Suprapubic skin (tissue), 4 donors: ENCODE results near the gene GSTM1. TPM values are rescaled to one million over a fixed set of nuclear protein-coding genes. Genes with fewer than 3 reads are reported as not detected.
A peak's percentile ranks its signal among the peaks of the same experiment; 100 is the strongest.

Source experiments
- DNase-seq, 2 donors: peaks; one replicate each; pipeline ENCODE4 v3.0.0-alpha.2; 2019; ENCODE audit warnings: low spot score in 2 of 2
- H3K27ac ChIP-seq: fragments of 200-600 bp; sonication (generic); one replicate; pipeline ENCODE4 v1.5.1; 2019
- H3K27me3 ChIP-seq: fragments of 200-600 bp; sonication (generic); one replicate; pipeline ENCODE4 v1.5.1; 2019
- H3K36me3 ChIP-seq: fragments of 200-600 bp; sonication (generic); one replicate; pipeline ENCODE4 v1.5.1; 2019
- H3K4me1 ChIP-seq: fragments of 200-600 bp; sonication (generic); one replicate; pipeline ENCODE4 v1.5.1; 2019
- H3K4me3 ChIP-seq: fragments of 200-600 bp; sonication (generic); one replicate; pipeline ENCODE4 v1.5.1; 2019; ENCODE audit warnings: mild to moderate bottlenecking
- H3K9me3 ChIP-seq: fragments of 200-600 bp; sonication (generic); one replicate; pipeline ENCODE4 v1.5.1; 2019
- CTCF ChIP-seq, 2 donors: fragments of 200-600 bp in 1 of 2; fragments of 450-650 bp in 1 of 2; sonication (generic) in 1 of 2; IDR thresholded peaks; one replicate each; pipeline ENCODE4 v1.5.1; 2016 to 2019; ENCODE audit warnings: antibody characterized with exemption in 2 of 2, mild to moderate bottlenecking in 1 of 2, moderate library complexity in 1 of 2
- EP300 ChIP-seq: sonication (generic); formaldehyde crosslinking; IDR thresholded peaks from one replicate; pipeline ENCODE4 v1.6.1; 2017; ENCODE audit warnings: antibody characterized with exemption
- POLR2A ChIP-seq, 2 donors: fragments of 450-650 bp; IDR thresholded peaks; one replicate each; pipeline ENCODE4 v1.6.1; 2017; ENCODE audit warnings: antibody characterized with exemption in 2 of 2, mild to moderate bottlenecking in 2 of 2, moderate library complexity in 2 of 2
- POLR2AphosphoS5 ChIP-seq, 3 donors: sonication (generic); formaldehyde crosslinking; IDR thresholded peaks; one replicate each; pipeline ENCODE4 v1.6.1; 2017; ENCODE audit warnings: antibody characterized with exemption in 3 of 3
- WGBS: methylation state at CpG from one replicate; pipeline ENCODE4 v1.1.5; 2018; 5-methylcytosine and 5-hydroxymethylcytosine counted together
- total RNA-seq, 4 donors: library from RNA; depleted of rRNA; stranded (reverse); fragments of >200 nt; gene quantifications; one replicate each; pipeline ENCODE4 v1.1.0, GENCODE V29; 2016

The GSTM1 gene
- total RNA-seq, 4 donors from 2014 or later = 48.2 TPM; not detected in 3

- under 1% methylated on average over 25 of the region's 54 CpGs for WGBS
- Histone ChIP-seq H3K9me3 (no peaks in the 10 kb centered on the region), H3K36me3 (peaks cover 3% of the 10 kb centered on the region), H3K4me1 (peaks cover 17% of the 10 kb centered on the region), H3K27ac (peak within 1 kb of the TSS; percentile 83), H3K4me3 (peak within 1 kb of the TSS; percentile 82), H3K27me3 (no peaks in the 10 kb centered on the region)
- TF ChIP-seq POLR2AphosphoS5 (IDR thresholded peaks at IDR 0.05) = no peak
- TF ChIP-seq CTCF (IDR thresholded peaks at IDR 0.05) = no peak
- TF ChIP-seq EP300 = no peak
- TF ChIP-seq POLR2A (IDR thresholded peaks at IDR 0.05) = no peak
- DNase-seq = peak; percentile 87 to 93
Observed at GRCh38 chr1:109655615-109656519, 31.8 kb upstream of the GSTM1 start, which contains the start of gene GSTM4. Gene GSTM4, plus strand, starts transcription at chr1:109656099. Its CDS starts 291 bp downstream, at chr1:109656390.

- Histone ChIP-seq H3K4me1 (peaks cover 17% of the 10 kb centered on the region), H3K9me3 (no peaks in the 10 kb centered on the region), H3K4me3 (no peak overlapping the region), H3K36me3 (peaks cover 9% of the 10 kb centered on the region), H3K27ac (no peak overlapping the region), H3K27me3 (no peaks in the 10 kb centered on the region)
- WGBS = 81% methylated on average over 3 of the region's 4 CpGs
- no peak for DNase-seq
- TF ChIP-seq POLR2A (IDR thresholded peaks at IDR 0.05) (no peak), CTCF (IDR thresholded peaks at IDR 0.05) (no peak), EP300 (no peak), POLR2AphosphoS5 (IDR thresholded peaks at IDR 0.05) (no peak)
Observed at GRCh38 chr1:109657395-109657794, 30.2 kb upstream of the GSTM1 start.

GRCh38 chr1:109657970-109658369 lies 29.6 kb upstream of the GSTM1 start:
- no peak for TF ChIP-seq CTCF (IDR thresholded peaks at IDR 0.05)
- no peak for TF ChIP-seq POLR2AphosphoS5 (IDR thresholded peaks at IDR 0.05)
- TF ChIP-seq POLR2A (IDR thresholded peaks at IDR 0.05) = no peak
- no peak for TF ChIP-seq EP300
- DNase-seq = no peak
- 83% methylated on average over 7 of the region's 7 CpGs for WGBS
- Histone ChIP-seq H3K27me3 (no peaks in the 10 kb centered on the region), H3K9me3 (no peaks in the 10 kb centered on the region), H3K4me1 (peaks cover 17% of the 10 kb centered on the region), H3K4me3 (no peak overlapping the region), H3K27ac (no peak overlapping the region), H3K36me3 (peaks cover 9% of the 10 kb centered on the region)

- Histone ChIP-seq H3K27ac (no peak overlapping the region), H3K4me1 (peaks cover 17% of the 10 kb centered on the region), H3K27me3 (no peaks in the 10 kb centered on the region), H3K9me3 (no peaks in the 10 kb centered on the region), H3K36me3 (peaks cover 9% of the 10 kb centered on the region), H3K4me3 (no peak overlapping the region)
- 52% methylated on average over 3 of the region's 3 CpGs for WGBS
- DNase-seq = no peak
- TF ChIP-seq CTCF (IDR thresholded peaks at IDR 0.05) (no peak), EP300 (no peak), POLR2AphosphoS5 (IDR thresholded peaks at IDR 0.05) (no peak), POLR2A (IDR thresholded peaks at IDR 0.05) (no peak)
Observed at GRCh38 chr1:109658533-109659042, 29.0 kb upstream of the GSTM1 start.

GRCh38 chr1:109659145-109659544 lies 28.5 kb upstream of the GSTM1 start:
- Histone ChIP-seq H3K4me3 (no peak overlapping the region), H3K27me3 (no peaks in the 10 kb centered on the region), H3K27ac (no peak overlapping the region), H3K36me3 (peaks cover 9% of the 10 kb centered on the region), H3K4me1 (peaks cover 17% of the 10 kb centered on the region), H3K9me3 (no peaks in the 10 kb centered on the region)
- WGBS = 58% methylated on average over 2 of the region's 2 CpGs
- no peak for DNase-seq
- no peak for TF ChIP-seq EP300
- TF ChIP-seq POLR2AphosphoS5 (IDR thresholded peaks at IDR 0.05) = no peak
- TF ChIP-seq POLR2A (IDR thresholded peaks at IDR 0.05) = no peak
- no peak for TF ChIP-seq CTCF (IDR thresholded peaks at IDR 0.05)
